ENCODE results near the gene RHOA. TPM values are rescaled to one million over a fixed set of nuclear protein-coding genes. Genes with fewer than 3 reads are reported as not detected.

RHOA gene
- total and polyA plus RNA-seq, 2 of the 13 experiments (the other 11 are each of a cell fraction or from before 2014, with no cell fraction given) = 131 to 177 TPM

DNA sequence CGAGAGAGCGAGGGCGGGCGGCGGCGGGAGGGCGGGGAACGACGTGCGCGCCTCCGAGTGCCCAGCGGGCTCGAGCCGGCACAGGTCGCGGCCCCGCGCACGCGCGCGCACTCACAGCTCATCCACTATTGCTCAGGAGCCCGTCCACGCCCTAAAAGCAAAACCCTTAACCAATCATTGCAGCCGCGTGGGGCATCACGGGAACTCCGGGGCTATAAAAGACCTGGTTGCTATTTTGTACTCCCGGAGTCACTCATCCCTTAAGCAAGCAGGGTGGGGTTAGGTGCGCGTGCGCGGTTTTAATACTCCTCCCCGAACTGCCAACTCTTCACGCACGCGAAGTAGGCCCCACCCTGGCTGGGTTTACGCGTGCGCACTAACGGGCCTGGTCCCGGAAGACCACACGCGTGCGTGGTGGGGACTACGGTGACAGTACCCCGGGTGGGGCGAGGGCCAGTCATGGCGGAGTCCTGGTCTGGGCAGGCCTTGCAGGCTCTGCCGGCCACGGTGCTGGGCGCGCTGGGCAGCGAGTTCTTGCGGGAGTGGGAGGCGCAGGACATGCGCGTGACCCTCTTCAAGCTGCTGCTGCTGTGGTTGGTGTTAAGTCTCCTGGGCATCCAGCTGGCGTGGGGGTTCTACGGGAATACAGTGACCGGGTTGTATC is at the start of gene RHOA, which contains the start of gene TCTA (continued):
- TF ChIP-seq, protein P1, sequence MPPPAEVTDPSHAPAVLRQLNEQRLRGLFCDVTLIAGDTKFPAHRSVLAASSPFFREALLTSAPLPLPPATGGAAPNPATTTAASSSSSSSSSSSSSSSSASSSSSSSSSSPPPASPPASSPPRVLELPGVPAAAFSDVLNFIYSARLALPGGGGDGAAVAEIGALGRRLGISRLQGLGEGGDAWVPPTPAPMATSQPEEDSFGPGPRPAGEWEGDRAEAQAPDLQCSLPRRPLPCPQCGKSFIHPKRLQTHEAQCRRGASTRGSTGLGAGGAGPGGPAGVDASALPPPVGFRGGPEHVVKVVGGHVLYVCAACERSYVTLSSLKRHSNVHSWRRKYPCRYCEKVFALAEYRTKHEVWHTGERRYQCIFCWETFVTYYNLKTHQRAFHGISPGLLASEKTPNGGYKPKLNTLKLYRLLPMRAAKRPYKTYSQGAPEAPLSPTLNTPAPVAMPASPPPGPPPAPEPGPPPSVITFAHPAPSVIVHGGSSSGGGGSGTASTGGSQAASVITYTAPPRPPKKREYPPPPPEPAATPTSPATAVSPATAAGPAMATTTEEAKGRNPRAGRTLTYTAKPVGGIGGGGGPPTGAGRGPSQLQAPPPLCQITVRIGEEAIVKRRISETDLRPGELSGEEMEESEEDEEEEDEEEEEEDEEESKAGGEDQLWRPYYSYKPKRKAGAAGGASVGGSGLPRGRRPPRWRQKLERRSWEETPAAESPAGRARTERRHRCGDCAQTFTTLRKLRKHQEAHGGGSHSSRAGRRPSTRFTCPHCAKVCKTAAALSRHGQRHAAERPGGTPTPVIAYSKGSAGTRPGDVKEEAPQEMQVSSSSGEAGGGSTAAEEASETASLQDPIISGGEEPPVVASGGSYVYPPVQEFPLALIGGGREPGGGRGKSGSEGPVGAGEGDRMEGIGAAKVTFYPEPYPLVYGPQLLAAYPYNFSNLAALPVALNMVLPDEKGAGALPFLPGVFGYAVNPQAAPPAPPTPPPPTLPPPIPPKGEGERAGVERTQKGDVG (CRISPR knock-in tag; IDR thresholded peaks at IDR 0.05; ENCODE audit: borderline replicate concordance) = no peak
- TF ChIP-seq ZFAT (CRISPR knock-in tag; conservative IDR thresholded peaks at IDR 0.05) (no peak), DNMT1 (CRISPR knock-in tag; IDR thresholded peaks at IDR 0.05) (no peak), CEBPB (IDR thresholded peaks at IDR 0.05; ENCODE audit: borderline replicate concordance, low read depth, low read length) (peak; percentile 48; the same call in 1 of the 2 replicates), FOXC1 (CRISPR knock-in tag; IDR thresholded peaks at IDR 0.05; ENCODE audit: borderline replicate concordance) (peak; percentile 86; the same call in 1 of the 2 replicates), RORA (CRISPR knock-in tag; IDR thresholded peaks at IDR 0.05) (0 out of 2 replicates have a peak, but pooled peaks have one; percentile 24), NFE2 (CRISPR knock-in tag; IDR thresholded peaks at IDR 0.05) (no peak)
- TF ChIP-seq, protein P2, sequence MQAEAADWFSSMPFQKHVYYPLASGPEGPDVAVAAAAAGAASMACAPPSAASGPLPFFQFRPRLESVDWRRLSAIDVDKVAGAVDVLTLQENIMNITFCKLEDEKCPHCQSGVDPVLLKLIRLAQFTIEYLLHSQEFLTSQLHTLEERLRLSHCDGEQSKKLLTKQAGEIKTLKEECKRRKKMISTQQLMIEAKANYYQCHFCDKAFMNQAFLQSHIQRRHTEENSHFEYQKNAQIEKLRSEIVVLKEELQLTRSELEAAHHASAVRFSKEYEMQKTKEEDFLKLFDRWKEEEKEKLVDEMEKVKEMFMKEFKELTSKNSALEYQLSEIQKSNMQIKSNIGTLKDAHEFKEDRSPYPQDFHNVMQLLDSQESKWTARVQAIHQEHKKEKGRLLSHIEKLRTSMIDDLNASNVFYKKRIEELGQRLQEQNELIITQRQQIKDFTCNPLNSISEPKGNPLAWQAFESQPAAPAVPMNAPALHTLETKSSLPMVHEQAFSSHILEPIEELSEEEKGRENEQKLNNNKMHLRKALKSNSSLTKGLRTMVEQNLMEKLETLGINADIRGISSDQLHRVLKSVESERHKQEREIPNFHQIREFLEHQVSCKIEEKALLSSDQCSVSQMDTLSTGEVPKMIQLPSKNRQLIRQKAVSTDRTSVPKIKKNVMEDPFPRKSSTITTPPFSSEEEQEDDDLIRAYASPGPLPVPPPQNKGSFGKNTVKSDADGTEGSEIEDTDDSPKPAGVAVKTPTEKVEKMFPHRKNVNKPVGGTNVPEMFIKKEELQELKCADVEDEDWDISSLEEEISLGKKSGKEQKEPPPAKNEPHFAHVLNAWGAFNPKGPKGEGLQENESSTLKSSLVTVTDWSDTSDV (CRISPR knock-in tag; IDR thresholded peaks at IDR 0.05) = no peak; the same call in 1 of the 2 replicates
- TF ChIP-seq, protein P3, sequence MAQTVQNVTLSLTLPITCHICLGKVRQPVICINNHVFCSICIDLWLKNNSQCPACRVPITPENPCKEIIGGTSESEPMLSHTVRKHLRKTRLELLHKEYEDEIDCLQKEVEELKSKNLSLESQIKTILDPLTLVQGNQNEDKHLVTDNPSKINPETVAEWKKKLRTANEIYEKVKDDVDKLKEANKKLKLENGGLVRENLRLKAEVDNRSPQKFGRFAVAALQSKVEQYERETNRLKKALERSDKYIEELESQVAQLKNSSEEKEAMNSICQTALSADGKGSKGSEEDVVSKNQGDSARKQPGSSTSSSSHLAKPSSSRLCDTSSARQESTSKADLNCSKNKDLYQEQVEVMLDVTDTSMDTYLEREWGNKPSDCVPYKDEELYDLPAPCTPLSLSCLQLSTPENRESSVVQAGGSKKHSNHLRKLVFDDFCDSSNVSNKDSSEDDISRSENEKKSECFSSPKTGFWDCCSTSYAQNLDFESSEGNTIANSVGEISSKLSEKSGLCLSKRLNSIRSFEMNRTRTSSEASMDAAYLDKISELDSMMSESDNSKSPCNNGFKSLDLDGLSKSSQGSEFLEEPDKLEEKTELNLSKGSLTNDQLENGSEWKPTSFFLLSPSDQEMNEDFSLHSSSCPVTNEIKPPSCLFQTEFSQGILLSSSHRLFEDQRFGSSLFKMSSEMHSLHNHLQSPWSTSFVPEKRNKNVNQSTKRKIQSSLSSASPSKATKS (CRISPR knock-in tag; IDR thresholded peaks at IDR 0.05) = no peak
- TF ChIP-seq, protein P4, sequence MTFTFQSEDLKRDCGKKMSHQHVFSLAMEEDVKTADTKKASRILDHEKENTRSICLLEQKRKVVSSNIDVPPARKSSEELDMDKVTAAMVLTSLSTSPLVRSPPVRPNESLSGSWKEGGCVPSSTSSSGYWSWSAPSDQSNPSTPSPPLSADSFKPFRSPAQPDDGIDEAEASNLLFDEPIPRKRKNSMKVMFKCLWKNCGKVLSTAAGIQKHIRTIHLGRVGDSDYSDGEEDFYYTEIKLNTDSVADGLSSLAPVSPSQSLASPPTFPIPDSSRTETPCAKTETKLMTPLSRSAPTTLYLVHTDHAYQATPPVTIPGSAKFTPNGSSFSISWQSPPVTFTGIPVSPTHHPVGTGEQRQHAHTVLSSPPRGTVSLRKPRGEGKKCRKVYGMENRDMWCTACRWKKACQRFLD (CRISPR knock-in tag; IDR thresholded peaks at IDR 0.05; ENCODE audit: borderline replicate concordance) = no peak
- TF ChIP-seq, protein P5, sequence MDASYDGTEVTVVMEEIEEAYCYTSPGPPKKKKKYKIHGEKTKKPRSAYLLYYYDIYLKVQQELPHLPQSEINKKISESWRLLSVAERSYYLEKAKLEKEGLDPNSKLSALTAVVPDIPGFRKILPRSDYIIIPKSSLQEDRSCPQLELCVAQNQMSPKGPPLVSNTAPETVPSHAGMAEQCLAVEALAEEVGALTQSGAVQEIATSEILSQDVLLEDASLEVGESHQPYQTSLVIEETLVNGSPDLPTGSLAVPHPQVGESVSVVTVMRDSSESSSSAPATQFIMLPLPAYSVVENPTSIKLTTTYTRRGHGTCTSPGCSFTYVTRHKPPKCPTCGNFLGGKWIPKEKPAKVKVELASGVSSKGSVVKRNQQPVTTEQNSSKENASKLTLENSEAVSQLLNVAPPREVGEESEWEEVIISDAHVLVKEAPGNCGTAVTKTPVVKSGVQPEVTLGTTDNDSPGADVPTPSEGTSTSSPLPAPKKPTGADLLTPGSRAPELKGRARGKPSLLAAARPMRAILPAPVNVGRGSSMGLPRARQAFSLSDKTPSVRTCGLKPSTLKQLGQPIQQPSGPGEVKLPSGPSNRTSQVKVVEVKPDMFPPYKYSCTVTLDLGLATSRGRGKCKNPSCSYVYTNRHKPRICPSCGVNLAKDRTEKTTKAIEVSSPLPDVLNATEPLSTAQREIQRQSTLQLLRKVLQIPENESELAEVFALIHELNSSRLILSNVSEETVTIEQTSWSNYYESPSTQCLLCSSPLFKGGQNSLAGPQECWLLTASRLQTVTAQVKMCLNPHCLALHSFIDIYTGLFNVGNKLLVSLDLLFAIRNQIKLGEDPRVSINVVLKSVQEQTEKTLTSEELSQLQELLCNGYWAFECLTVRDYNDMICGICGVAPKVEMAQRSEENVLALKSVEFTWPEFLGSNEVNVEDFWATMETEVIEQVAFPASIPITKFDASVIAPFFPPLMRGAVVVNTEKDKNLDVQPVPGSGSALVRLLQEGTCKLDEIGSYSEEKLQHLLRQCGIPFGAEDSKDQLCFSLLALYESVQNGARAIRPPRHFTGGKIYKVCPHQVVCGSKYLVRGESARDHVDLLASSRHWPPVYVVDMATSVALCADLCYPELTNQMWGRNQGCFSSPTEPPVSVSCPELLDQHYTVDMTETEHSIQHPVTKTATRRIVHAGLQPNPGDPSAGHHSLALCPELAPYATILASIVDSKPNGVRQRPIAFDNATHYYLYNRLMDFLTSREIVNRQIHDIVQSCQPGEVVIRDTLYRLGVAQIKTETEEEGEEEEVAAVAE (CRISPR knock-in tag; IDR thresholded peaks at IDR 0.05; ENCODE audit: borderline replicate concordance) = peak; percentile 67; the same call in 1 of the 2 replicates
